ENCODE results near the gene EXO1. TPM values are rescaled to one million over a fixed set of nuclear protein-coding genes. Genes with fewer than 3 reads are reported as not detected.

The EXO1 gene
- total RNA-seq, 1 experiment from 2014 or later, result 36.3 TPM

GRCh38 chr1:241846375-241846774 lies 1.6 kb upstream of the EXO1 start:
- no peak for DNase-seq
- CTCF ChIA-PET, result no interaction called here
- Mint-ChIP-seq H3K36me3 (ENCODE audit: insufficient read depth, unreplicated experiment) (peaks cover 22% of the 10 kb centered on the region), H3K4me3 (ENCODE audit: low read depth, unreplicated experiment) (no peak overlapping the region), H3K4me1 (ENCODE audit: low read depth, unreplicated experiment) (peaks cover 27% of the 10 kb centered on the region), H3K9me3 (ENCODE audit: low read depth, unreplicated experiment) (no peaks in the 10 kb centered on the region), H3K27me3 (ENCODE audit: unreplicated experiment) (no peaks in the 10 kb centered on the region), H3K27ac (ENCODE audit: unreplicated experiment) (no peak overlapping the region)
- intact Hi-C loops (cut with micrococcal nuclease; ENCODE audit: unreplicated experiment), result no loop called here
- TF ChIP-seq CTCF (IDR thresholded peaks at IDR 0.05; ENCODE audit: unreplicated experiment), result no peak
- no TSS peak for BruUV-seq (replicated peaks)

- intact Hi-C loops (cut with micrococcal nuclease; ENCODE audit: unreplicated experiment), result no loop called here
- peaks cover 31% of the 10 kb centered on the region for H3K4me1 Mint-ChIP-seq (ENCODE audit: low read depth, unreplicated experiment)
- CTCF ChIA-PET, result interaction anchor here (0.7 to 1.2 kb wide), 2 partner anchors 14 to 236 kb away, joined by 3 to 4 read pairs; no protein-coding TSS in a partner anchor
- BruUV-seq (replicated peaks), result no TSS peak
- peak overlapping the region; percentile 93 for H3K27ac Mint-ChIP-seq (ENCODE audit: unreplicated experiment)
- TF ChIP-seq CTCF (IDR thresholded peaks at IDR 0.05; ENCODE audit: unreplicated experiment), result no peak
- DNase-seq, result no peak
- H3K4me3 Mint-ChIP-seq (ENCODE audit: low read depth, unreplicated experiment), result peak overlapping the region; percentile 100
- H3K36me3 Mint-ChIP-seq (ENCODE audit: insufficient read depth, unreplicated experiment), result peaks cover 22% of the 10 kb centered on the region
- no peaks in the 10 kb centered on the region for H3K27me3 Mint-ChIP-seq (ENCODE audit: unreplicated experiment)
- H3K9me3 Mint-ChIP-seq (ENCODE audit: low read depth, unreplicated experiment), result no peaks in the 10 kb centered on the region
Observed at GRCh38 chr1:241846862-241847539, 1.0 kb upstream of the EXO1 start.

- TF ChIP-seq CTCF (IDR thresholded peaks at IDR 0.05; ENCODE audit: unreplicated experiment), result no peak
- BruUV-seq (replicated peaks), result TSS peak; percentile 41
- Mint-ChIP-seq H3K36me3 (ENCODE audit: insufficient read depth, unreplicated experiment) (peaks cover 22% of the 10 kb centered on the region), H3K4me3 (ENCODE audit: low read depth, unreplicated experiment) (peak overlapping the region; percentile 100), H3K27ac (ENCODE audit: unreplicated experiment) (peak overlapping the region; percentile 93), H3K9me3 (ENCODE audit: low read depth, unreplicated experiment) (no peaks in the 10 kb centered on the region), H3K4me1 (ENCODE audit: low read depth, unreplicated experiment) (peaks cover 31% of the 10 kb centered on the region), H3K27me3 (ENCODE audit: unreplicated experiment) (no peaks in the 10 kb centered on the region)
- intact Hi-C loops (cut with micrococcal nuclease; ENCODE audit: unreplicated experiment), result no loop called here
- CTCF ChIA-PET, result interaction anchor here (0.7 to 1.2 kb wide), 2 partner anchors 15 to 237 kb away, joined by 3 to 4 read pairs; no protein-coding TSS in a partner anchor
- DNase-seq, result no peak
Observed at GRCh38 chr1:241847540-241847795, 536 bp upstream of the EXO1 start.

GRCh38 chr1:241848686-241849344 lies 811 bp downstream of the EXO1 start:
- H3K27ac Mint-ChIP-seq (ENCODE audit: unreplicated experiment), result peak overlapping the region; percentile 93
- BruUV-seq (replicated peaks), result no TSS peak
- peaks cover 22% of the 10 kb centered on the region for H3K36me3 Mint-ChIP-seq (ENCODE audit: insufficient read depth, unreplicated experiment)
- no peaks in the 10 kb centered on the region for H3K27me3 Mint-ChIP-seq (ENCODE audit: unreplicated experiment)
- H3K4me1 Mint-ChIP-seq (ENCODE audit: low read depth, unreplicated experiment), result peaks cover 31% of the 10 kb centered on the region
- no peak for DNase-seq
- CTCF ChIA-PET, result no interaction called here
- no peak for TF ChIP-seq CTCF (IDR thresholded peaks at IDR 0.05; ENCODE audit: unreplicated experiment)
- H3K9me3 Mint-ChIP-seq (ENCODE audit: low read depth, unreplicated experiment), result no peaks in the 10 kb centered on the region
- intact Hi-C loops (cut with micrococcal nuclease; ENCODE audit: unreplicated experiment), result no loop called here
- H3K4me3 Mint-ChIP-seq (ENCODE audit: low read depth, unreplicated experiment), result peak overlapping the region; percentile 100
